MG63 (cell line): ENCODE data around the gene PLA2G4C. TPM values are rescaled to one million over a fixed set of nuclear protein-coding genes. Genes with fewer than 3 reads are reported as not detected.

Experiments used
- DNase-seq: peaks from one replicate; pipeline ENCODE4 v3.0.0-alpha.2; 2020
- H3K27me3 ChIP-seq: fragments of 250-450 bp; sonication (Bioruptor Pico); 2 replicates; pipeline ENCODE4 v1.5.1; 2020; ENCODE audit warnings: mild to moderate bottlenecking, moderate library complexity
- H3K36me3 ChIP-seq: fragments of 250-450 bp; sonication (Bioruptor Pico); 2 replicates; pipeline ENCODE4 v1.5.1; 2020; ENCODE audit warnings: mild to moderate bottlenecking, moderate library complexity
- H3K4me3 ChIP-seq: fragments of 250-450 bp; sonication (Bioruptor Pico); 2 replicates; pipeline ENCODE4 v1.5.1; 2020; ENCODE audit warnings: mild to moderate bottlenecking, moderate library complexity
- H3K9me3 ChIP-seq: fragments of 250-450 bp; sonication (Bioruptor Pico); 2 replicates; pipeline ENCODE4 v1.5.1; 2020; ENCODE audit warnings: mild to moderate bottlenecking, moderate library complexity
- total RNA-seq: library from RNA; depleted of rRNA; stranded (reverse); fragments of >200 nt; shearing (Covaris generic); gene quantifications from 2 replicates; pipeline ENCODE4 v1.2.3, GENCODE V29; 2014; ENCODE audit warnings: low replicate concordance; rRNA removed

The PLA2G4C gene
- 8.9 and 17.7 TPM in 2 replicates for total RNA-seq

DNA sequence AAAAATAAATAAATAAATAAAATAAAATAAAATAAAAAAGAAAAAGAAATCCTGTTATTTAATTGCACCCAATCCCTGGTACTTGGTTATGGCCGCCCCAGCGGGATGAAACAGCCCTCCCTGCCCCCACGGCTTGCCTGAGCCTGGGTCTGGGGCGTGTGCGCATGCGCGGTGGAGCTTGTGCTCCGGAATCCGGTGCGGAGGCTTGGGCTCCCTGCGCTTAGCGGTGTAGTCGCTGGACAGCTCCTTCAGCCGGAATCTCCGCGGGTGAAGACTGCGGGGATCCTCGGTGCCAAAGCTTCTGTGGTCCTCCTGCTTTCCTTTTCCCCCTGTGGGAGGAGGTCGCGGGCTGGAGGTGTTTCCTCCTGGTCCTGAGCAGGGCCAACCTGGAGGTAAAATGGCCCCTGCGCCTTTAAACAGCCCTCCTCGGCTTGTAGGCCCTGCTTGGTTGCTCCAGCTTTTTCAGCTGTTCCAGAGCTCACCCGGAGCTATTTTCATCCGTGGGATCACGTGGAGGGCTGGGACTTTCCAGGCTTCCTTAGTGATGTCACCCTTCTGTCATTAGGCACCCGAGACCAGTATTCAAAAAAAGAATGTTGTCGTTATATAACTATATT is at the start of gene PLA2G4C:
PLA2G4C (minus strand) TSS at position 468 of the 617 bp plus-strand sequence. CDS start 4,288 bp downstream, outside the sequence.
- Histone ChIP-seq H3K4me3 (peak within 1 kb of the TSS; percentile 46), H3K27me3 (no peaks in the 10 kb centered on the region), H3K36me3 (peaks cover 10% of the 10 kb centered on the region), H3K9me3 (no peaks in the 10 kb centered on the region)
- DNase-seq = peak; percentile 91

- no peak for DNase-seq
- Histone ChIP-seq H3K36me3 (peaks cover 77% of the 10 kb centered on the region), H3K27me3 (no peaks in the 10 kb centered on the region), H3K9me3 (no peaks in the 10 kb centered on the region), H3K4me3 (no peak overlapping the region)
Observed at GRCh38 chr19:48158210-48158790, 47.7 kb upstream of the PLA2G4C start.

DNA sequence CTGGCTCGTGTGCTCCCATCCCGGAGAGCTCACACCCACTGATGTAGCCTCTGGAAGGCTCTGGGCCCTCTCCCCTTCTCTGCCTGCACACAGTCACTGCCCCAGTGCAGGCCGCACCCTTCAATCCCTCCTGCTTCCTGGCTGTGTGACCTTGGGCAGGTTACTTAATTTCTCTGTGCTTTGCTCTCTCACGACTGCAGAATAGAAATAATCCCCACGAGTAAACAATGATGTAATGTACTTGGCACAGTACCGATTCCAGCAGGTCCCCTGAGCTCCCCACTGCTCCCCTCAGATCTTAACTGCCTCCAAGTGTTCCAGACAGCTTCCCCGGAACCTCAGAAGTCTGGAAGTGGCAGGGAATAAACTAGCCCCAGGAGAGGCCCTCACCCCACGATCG is 43.4 kb upstream of the PLA2G4C start:
- DNase-seq = no peak
- Histone ChIP-seq H3K9me3 (no peaks in the 10 kb centered on the region), H3K27me3 (no peaks in the 10 kb centered on the region), H3K36me3 (peaks cover 75% of the 10 kb centered on the region), H3K4me3 (no peak overlapping the region)

DNA sequence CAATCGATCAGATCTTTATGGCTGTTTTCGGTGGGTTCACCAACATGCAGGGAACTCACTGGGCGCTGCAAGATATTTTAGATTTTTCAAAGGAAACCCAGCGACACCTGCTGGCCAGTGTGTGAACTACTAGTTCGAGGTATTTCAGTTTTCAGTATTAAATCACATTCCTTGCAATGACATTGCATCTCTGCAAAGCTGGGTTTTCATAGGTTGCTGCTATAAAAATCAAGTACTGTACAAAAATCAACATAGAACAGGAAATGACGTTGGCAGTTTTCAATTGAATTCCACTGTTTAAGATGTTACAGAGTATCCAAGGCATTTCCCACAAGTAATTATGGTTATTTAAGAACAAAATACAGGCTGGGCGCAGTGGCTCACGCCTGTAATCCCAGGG is 41.9 kb upstream of the PLA2G4C start:
- no peak overlapping the region for H3K4me3 ChIP-seq
- peaks cover 70% of the 10 kb centered on the region for H3K36me3 ChIP-seq
- no peaks in the 10 kb centered on the region for H3K27me3 ChIP-seq
- DNase-seq = peak; percentile 22
- no peaks in the 10 kb centered on the region for H3K9me3 ChIP-seq

GRCh38 chr19:48149430-48149829 is 38.8 kb upstream of the PLA2G4C start:
- Histone ChIP-seq H3K27me3 (no peaks in the 10 kb centered on the region), H3K4me3 (no peak overlapping the region), H3K9me3 (no peaks in the 10 kb centered on the region), H3K36me3 (peaks cover 71% of the 10 kb centered on the region)
- no peak for DNase-seq

- H3K9me3 ChIP-seq = no peaks in the 10 kb centered on the region
- no peaks in the 10 kb centered on the region for H3K27me3 ChIP-seq
- no peak for DNase-seq
- H3K4me3 ChIP-seq = no peak overlapping the region
- peaks cover 72% of the 10 kb centered on the region for H3K36me3 ChIP-seq
Observed at GRCh38 chr19:48148576-48148975, 38.0 kb upstream of the PLA2G4C start.

DNA sequence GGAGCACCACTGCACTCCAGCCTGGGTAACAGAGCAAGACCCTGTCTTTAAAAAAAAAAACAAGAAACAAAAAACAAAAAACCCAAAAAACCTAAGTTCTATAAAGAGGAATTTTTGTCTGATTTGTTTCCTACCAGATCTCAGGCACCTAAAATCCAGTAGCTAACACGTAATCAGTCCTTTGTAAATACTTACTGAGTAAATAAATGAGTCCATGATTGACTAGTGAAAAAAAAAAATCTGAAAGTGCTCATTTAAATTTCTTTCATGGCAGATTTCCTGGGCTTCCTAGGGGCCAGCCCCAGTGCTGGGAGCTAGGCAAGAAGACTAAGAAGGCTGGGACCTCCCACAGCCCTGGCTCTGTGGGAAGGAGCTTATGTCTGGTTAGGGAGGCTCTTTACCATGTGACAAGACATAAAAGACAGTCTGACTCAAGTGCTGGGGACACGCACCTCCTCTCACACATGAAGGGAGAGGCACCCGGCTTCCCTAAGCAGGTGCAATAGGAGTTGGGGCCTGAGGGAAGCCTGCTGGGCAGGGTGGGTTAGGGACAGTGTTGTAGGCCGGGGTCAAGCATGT is 37.1 kb upstream of the PLA2G4C start:
- no peak for DNase-seq
- Histone ChIP-seq H3K27me3 (no peaks in the 10 kb centered on the region), H3K4me3 (no peak overlapping the region), H3K9me3 (no peaks in the 10 kb centered on the region), H3K36me3 (peaks cover 74% of the 10 kb centered on the region)

DNA sequence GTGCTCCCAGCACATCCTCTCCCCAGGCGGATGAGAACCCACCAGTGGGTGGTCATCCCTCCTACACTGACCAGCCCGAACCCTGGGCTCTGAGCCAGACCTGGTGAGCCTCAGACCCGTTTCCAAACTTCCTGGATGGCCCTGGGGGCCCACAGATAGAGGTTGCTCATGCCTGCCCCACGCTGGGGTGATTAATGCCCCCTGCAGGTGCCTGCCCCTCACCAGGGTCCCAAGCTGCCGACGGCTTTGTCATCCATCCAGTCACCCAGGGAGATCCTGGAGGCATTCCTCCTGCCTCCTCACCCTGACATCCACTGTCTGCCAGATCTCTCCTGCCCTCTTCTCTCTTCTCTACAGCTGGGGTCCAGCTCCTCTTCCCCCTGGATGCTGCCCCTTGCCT is 28.4 kb upstream of the PLA2G4C start:
- peaks cover 53% of the 10 kb centered on the region for H3K36me3 ChIP-seq
- H3K27me3 ChIP-seq = no peaks in the 10 kb centered on the region
- H3K4me3 ChIP-seq = no peak overlapping the region
- H3K9me3 ChIP-seq = no peaks in the 10 kb centered on the region
- no peak for DNase-seq

DNA sequence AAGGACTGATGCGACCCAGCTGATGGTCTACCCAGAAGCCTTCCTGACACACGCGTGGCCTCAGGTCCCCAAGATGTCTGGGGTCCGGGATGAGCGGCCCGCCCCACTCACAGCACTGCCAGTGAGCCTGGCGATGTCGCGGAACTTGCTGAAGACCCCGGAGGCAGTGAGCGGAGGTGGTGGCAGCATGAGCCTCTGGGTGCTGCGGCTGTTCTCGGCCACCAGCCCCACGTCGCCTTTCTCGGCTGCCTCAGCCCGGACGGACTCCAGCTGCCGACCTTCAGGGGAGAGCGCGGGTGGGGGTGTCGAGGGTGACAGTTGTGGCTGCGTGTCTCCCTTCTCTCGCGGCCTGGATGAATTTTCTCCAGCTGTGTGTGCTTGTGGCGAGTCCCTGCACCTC is 26.8 kb upstream of the PLA2G4C start:
- no peaks in the 10 kb centered on the region for H3K9me3 ChIP-seq
- no peak for DNase-seq
- H3K4me3 ChIP-seq = no peak overlapping the region
- H3K27me3 ChIP-seq = no peaks in the 10 kb centered on the region
- H3K36me3 ChIP-seq = peaks cover 47% of the 10 kb centered on the region

DNA sequence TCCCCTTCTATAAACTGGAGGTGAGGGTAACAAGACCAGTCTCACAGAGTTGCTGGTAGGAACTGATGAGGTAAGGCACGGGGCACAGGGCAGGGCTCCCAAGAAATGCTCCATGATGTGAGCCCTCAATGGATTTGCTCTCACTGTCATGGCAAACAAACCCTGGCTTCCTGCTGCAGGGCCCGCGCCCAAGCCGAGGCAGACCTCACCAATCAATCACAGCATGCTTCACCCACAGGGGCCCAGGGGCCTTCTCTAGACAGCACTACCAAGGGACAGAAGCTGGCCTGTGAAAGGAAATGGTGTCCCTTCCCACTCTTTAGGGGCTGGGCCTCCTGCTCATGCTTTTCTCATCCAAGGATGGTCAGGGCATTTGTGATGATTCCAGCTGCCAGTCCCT is 25.9 kb upstream of the PLA2G4C start:
- Histone ChIP-seq H3K36me3 (peaks cover 48% of the 10 kb centered on the region), H3K9me3 (no peaks in the 10 kb centered on the region), H3K27me3 (no peaks in the 10 kb centered on the region)

DNA sequence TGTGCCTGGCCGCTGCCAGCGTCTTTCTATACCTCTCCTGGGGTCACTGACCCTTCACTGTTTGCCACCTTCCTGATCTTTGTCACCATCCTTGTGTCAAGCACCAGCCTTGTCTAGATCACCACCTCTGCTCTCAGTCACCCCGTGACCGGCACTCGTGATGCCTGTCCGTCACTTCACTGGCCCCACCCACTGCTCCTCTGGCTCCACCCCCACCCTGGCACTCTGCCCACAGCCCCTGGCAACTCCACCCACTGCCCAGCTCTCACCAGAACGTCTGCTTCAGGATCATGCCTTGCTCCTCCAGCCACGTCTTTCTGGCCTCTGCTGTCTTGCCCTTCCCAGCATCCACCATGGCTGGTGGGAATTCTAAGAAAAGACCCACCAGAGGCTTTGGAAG is 24.8 kb upstream of the PLA2G4C start:
- Histone ChIP-seq H3K36me3 (peaks cover 50% of the 10 kb centered on the region), H3K27me3 (no peaks in the 10 kb centered on the region), H3K9me3 (no peaks in the 10 kb centered on the region), H3K4me3 (no peak overlapping the region)
- no peak for DNase-seq

More for the DNA sequence above, 25.9 kb upstream of the PLA2G4C start:
- DNase-seq = no peak
- no peak overlapping the region for H3K4me3 ChIP-seq

DNA sequence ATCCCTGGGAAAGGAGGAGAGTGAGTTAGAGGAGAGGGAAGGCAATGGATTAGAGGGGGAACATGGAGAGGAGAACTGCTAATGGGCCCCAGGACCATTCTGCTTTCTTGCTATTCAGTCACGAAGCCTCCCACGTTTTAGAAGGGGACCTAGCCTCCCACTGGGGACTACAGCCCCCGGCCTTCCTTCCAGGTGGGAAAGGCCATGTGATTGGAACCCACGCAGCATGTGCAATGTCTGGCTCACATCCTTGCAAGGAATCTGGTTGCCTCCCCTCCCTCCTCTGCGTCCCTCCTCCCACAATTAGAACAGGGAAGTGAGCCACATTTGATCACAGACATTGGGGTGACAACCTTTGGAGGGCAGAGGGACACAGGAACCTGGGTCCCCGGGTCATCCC is 22.5 kb upstream of the PLA2G4C start:
- Histone ChIP-seq H3K9me3 (no peaks in the 10 kb centered on the region), H3K36me3 (peaks cover 52% of the 10 kb centered on the region), H3K27me3 (no peaks in the 10 kb centered on the region), H3K4me3 (no peak overlapping the region)
- DNase-seq = no peak

DNA sequence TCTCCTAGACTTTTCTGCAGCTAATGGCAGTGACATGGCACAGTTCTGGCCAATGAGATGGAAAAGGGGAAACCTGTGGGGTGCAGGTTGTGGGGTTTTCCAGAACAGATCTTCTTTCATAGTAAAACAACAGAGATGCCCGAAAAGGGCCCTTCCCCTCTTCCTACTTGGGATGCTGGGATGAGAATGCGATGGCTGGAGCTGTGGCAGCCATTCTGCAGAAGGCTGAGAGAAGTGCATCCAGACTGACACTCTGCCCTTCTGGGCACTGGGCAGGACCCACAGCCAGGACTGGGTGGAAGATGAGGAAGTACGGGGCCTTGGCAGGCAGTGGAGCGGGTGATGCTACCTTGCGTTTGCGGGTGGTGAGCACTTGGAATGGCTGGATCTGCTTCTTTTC is 16.9 kb upstream of the PLA2G4C start:
- no peak overlapping the region for H3K4me3 ChIP-seq
- H3K9me3 ChIP-seq = no peaks in the 10 kb centered on the region
- peaks cover 77% of the 10 kb centered on the region for H3K36me3 ChIP-seq
- H3K27me3 ChIP-seq = no peaks in the 10 kb centered on the region
- DNase-seq = no peak

DNA sequence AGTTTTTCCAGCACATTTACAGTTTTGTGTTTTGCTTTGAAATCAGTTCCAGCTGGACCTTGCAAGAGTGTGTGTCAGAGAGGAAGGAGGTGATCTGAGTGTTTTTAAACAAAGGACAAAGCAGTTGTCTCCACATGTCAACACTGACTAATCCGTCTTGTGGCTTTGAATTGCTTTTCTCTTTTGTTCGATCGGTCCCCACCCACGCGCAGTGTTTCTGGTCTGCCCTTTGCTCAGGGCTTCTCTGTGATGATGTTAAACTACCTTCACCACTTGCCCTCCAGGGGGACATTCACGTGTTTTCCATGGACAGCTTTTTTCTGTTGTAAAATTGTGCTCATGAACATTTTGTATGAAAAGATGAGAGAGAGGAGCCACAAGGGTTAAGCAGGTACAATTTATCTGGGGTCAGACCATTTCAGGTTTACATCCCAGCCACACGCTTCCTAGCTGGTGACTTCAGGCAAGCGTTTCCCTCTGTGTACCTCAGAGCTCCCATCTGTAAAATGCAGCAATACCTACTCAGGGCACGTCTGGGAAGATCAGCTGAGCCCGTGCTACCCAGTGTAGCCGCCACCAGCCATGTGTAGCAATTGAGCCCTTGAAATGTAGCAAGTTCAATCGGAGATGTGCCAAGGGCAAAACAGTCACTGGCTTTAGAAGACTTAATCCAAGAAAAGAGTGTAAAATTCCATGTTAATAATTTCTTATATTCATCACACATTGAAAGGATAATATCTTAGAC is 13.5 kb upstream of the PLA2G4C start:
- peak; percentile 45 for DNase-seq
- Histone ChIP-seq H3K27me3 (no peaks in the 10 kb centered on the region), H3K36me3 (peaks cover 74% of the 10 kb centered on the region), H3K4me3 (no peak overlapping the region), H3K9me3 (no peaks in the 10 kb centered on the region)

- Histone ChIP-seq H3K36me3 (peaks cover 70% of the 10 kb centered on the region), H3K4me3 (no peak overlapping the region), H3K27me3 (no peaks in the 10 kb centered on the region), H3K9me3 (no peaks in the 10 kb centered on the region)
- DNase-seq = no peak
Observed at GRCh38 chr19:48122421-48122820, 11.8 kb upstream of the PLA2G4C start.

- Histone ChIP-seq H3K4me3 (no peak overlapping the region), H3K36me3 (peaks cover 71% of the 10 kb centered on the region), H3K9me3 (no peaks in the 10 kb centered on the region), H3K27me3 (no peaks in the 10 kb centered on the region)
- DNase-seq = no peak
Observed at GRCh38 chr19:48121909-48122371, 11.3 kb upstream of the PLA2G4C start.

DNA sequence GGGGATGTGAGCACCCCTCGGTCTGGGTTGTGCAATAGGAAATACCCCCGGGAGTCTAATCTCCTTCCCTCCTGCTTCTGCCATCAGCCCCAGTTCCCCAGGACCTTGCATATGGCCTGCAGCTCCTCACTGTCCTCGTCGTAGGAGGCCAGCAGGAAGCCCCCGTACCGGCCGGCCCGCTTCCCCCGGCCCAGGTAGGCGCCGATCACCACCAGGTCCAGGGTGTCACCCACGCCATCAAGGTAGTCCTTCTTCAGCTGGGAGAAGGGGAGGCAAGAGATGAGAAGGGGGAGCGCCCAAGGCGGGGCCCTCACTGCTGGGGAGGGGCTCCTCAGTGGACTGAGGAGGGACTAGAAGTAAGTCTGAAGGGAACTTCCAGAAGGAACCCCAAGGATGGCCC is 10.4 kb upstream of the PLA2G4C start:
- Histone ChIP-seq H3K9me3 (no peaks in the 10 kb centered on the region), H3K27me3 (no peaks in the 10 kb centered on the region), H3K36me3 (peaks cover 68% of the 10 kb centered on the region), H3K4me3 (no peak overlapping the region)
- DNase-seq = no peak
